GM18511 (cell line): ENCODE data around the gene RNF40.

ENCODE experiments used
- ATAC-seq: cut with Tn5 transposase; IDR thresholded peaks from one replicate; pipeline ENCODE4 v1.9.1; 2021; ENCODE audit warnings: mild to moderate bottlenecking, moderate library complexity; ENCODE audit not compliant: unreplicated experiment

The RNF40 gene

GRCh38 chr16:30761427-30761927 lies 645 bp upstream of the RNF40 start:
- ATAC-seq = peak; percentile 49

DNA sequence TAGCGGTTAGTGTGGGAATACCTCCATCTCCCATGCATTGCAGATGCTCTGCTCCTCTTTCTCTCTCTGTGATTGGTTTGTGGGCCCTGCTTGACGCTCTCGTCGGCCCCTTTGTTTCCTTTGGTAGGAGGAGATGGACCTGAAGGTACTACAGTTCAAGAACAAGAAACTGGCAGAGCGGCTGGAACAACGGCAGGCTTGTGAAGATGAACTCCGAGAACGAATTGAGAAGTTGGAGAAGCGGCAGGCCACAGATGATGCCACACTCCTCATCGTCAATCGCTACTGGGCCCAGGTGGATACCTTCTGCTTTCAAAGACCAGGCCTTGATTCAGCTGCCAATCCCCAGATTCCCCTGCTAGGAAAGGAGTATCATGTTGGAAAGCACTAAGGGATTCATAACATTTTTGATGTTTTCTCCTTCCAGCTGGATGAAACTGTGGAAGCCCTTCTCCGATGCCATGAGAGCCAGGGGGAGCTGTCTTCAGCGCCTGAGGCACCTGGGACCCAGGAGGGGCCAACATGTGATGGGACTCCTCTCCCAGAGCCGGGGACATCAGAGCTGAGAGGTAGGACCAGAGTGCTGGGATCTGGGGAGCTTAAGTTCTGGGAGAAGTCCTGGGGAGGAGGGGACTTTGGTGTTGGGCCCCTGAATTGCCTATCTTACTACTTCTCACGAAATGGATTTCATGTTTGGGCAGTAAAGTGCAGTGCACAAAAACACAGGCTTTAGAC lies 1.0 kb downstream of the RNF40 start:
- no peak for ATAC-seq

- no peak for ATAC-seq
Measured at GRCh38 chr16:30764086-30764485, 2.0 kb downstream of the RNF40 start.

DNA sequence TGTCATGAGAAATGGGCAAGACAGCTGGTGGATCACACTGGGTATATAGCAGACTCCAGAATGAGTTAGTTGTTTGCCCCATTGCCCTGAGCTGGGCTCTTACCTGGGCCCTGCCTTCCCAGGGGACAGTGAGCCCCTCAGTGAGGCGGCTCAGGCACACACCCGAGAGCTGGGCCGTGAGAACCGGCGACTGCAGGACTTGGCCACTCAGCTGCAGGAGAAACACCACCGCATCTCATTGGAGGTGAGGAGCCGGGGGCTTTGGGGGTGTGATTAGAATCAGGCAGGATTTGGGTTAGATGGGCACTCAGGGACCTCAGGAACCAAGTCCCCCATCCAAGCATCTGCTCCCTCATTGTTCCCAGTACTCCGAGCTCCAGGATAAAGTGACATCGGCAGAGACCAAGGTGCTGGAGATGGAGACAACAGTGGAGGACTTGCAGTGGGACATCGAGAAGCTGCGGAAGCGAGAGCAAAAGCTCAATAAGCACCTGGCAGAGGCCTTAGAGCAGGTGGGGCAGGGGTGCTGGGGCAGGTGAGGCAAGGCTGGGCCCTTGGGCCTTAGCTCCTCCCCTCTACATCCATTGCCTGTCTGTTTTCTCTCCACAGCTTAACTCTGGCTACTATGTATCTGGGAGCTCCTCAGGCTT lies 2.8 kb downstream of the RNF40 start:
- no peak for ATAC-seq

GRCh38 chr16:30766206-30766932 lies 4.2 kb downstream of the RNF40 start:
- no peak for ATAC-seq

DNA sequence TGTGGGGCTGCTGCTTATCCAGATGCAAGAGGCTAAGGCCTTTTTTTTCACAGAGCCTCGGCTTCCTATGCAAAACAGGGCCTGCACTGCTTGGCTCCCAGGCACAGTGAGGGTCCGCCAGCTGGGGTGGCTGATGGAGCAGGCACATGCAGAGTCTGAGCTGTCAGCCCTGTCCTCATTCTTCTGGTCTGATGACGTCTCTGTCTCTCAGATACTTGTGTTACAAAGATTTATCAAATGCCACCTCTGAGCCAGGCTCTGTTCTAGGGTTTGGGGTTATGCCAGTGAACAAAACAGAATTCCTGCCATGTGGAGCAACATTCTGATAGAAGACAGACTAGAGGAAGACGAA lies 4.8 kb downstream of the RNF40 start:
- ATAC-seq = no peak

- ATAC-seq = no peak
Measured at GRCh38 chr16:30767767-30768465, 5.8 kb downstream of the RNF40 start.

DNA sequence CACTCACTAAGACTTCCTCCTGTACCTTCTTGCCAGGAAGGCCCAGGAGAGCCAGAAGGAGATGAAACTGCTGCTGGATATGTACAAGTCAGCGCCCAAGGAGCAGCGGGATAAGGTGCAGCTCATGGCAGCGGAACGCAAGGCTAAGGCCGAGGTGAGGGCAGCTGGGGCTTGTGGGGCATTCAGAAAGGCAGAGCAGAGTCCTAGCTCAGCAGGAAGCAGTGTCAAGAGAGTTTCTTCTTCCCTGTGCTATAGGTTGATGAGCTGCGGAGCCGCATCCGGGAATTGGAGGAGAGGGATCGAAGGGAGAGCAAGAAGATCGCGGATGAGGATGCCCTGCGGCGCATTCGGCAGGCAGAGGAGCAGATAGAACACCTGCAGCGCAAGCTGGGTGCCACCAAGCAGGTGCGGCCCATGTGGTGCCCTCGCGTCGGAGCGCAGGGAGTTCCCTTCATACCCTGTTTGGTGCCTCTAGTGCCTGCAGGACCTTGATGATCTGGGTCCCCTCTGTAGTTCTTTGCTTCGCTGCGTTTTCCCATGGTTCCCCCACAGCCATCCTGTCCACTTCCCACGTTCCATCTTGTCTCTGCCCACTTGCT lies 6.6 kb downstream of the RNF40 start:
- ATAC-seq = no peak

- ATAC-seq = no peak
Measured at GRCh38 chr16:30769379-30770089, 7.4 kb downstream of the RNF40 start.

DNA sequence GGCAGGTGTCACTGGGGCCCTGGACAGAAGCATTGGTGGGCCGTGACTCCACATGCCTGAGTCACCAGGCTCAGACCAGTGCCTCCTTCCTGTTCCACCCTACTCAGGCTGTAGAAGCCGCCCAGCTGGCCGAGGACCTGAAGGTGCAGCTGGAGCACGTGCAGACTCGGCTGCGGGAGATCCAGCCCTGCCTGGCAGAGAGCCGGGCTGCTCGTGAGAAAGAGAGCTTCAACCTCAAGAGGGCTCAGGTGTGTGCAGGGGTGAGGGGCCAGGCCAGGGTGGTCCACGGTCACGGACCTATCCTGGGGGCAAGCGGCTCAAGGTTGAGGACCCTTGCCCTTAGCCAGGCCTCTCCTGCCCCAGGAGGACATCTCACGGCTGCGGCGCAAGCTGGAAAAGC lies 9.6 kb downstream of the RNF40 start:
- no peak for ATAC-seq

DNA sequence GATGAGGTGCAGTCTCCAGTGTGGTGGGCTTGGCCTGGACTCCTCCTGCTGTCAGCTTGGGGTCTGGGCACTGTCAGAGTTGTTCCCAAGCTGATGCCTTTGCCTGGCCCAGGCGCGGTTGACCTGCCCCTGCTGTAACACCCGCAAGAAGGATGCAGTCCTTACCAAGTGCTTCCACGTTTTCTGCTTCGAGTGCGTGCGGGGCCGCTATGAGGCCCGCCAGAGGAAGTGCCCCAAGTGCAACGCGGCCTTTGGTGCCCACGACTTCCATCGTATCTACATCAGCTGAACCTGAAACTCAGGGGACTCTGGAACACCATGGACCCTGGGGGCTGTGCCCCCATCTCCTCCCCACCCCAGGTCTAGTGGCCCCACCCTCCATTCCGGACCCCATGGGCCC lies 11.7 kb downstream of the RNF40 start:
- ATAC-seq = no peak

GRCh38 chr16:30774367-30775130 lies 12.4 kb downstream of the RNF40 start:
- no peak for ATAC-seq

DNA sequence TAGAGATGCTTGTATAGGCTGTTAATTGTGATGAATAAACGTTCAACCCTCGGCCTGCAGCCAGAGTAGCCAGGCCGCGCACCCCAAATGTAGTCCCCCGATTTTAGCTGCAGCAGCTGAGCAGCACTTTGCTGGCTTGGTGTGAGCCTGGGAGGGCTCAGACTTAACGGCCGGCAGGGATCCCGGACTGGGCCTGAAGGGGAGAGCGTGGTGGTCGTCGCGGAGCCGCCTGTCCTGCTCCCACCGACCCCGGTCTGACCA lies 12.9 kb downstream of the RNF40 start:
- no peak for ATAC-seq

GRCh38 chr16:30775392-30776188 lies 13.5 kb downstream of the RNF40 start:
- peak; percentile 83 for ATAC-seq

- no peak for ATAC-seq
Measured at GRCh38 chr16:30777591-30778297, 15.6 kb downstream of the RNF40 start.

GRCh38 chr16:30778549-30779244 lies 16.6 kb downstream of the RNF40 start:
- ATAC-seq = no peak

- ATAC-seq = no peak
Measured at GRCh38 chr16:30779596-30779995, 17.5 kb downstream of the RNF40 start.

DNA sequence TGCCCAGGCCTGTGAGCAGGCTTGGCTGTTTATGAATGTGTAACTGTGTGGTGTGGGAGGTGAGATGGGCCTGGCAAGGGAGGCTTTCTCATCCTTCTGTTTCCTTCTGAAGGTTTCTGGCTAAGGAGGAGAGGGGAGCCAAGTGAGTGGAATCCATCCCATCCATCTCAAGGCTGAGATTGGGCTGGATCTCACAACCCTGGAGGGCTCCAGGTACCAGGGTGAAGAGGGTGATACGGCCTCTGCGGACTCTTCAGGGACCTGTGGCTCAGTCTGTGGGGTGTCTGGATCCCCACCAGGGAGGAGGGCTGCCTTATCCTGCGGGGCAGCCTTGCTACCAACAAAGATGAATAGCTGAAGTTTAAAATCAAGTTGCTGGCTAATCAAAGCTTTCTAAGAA lies 17.9 kb downstream of the RNF40 start:
- ATAC-seq = no peak
